B cell (primary cell): Measurements from ENCODE around the gene DMAC2. TPM values are rescaled to one million over a fixed set of nuclear protein-coding genes. Genes with fewer than 3 reads are reported as not detected.
"Not testable (repeated sequence)": the region's sequence is repeated elsewhere in the genome, so short reads cannot be mapped to it uniquely, and the experiment has no call there.

ENCODE experiments used
- ATAC-seq: fragments of 200-7000 bp; cut with Tn5 transposase; one replicate; pipeline ENCODE4 v1.10.0; 2021; ENCODE audit warnings: low read depth, mild to moderate bottlenecking, moderate number of reproducible peaks, moderate library complexity
- CTCF ChIA-PET: fragments of 350-600 bp; sonication (Branson Sonifier 250); formaldehyde crosslinking; loops from one replicate; lab custom pipeline; 2021; ENCODE audit warnings: antibody characterized with exemption, inconsistent platforms; lab: Charles Lee
- POLR2A ChIA-PET: fragments of 350-600 bp; sonication (Branson Sonifier 250); formaldehyde crosslinking; loops from one replicate; lab custom pipeline; 2021; ENCODE audit warnings: antibody characterized with exemption; lab: Charles Lee
- DNase-seq: peaks from one replicate; pipeline ENCODE4 v3.0.0; 2013
- H2AFZ ChIP-seq: 2 replicates; pipeline ENCODE4 v1.6.1; 2012; ENCODE audit warnings: mild to moderate bottlenecking, low read depth, low read length; ENCODE audit not compliant: insufficient read depth, poor library complexity, severe bottlenecking
- H3K27ac ChIP-seq, 2 donors: 1 replicate in 1 of 2; 2 replicates in 1 of 2; pipeline ENCODE4 v1.5.1; 2012 to 2013; ENCODE audit warnings: low read length in 2 of 2, mild to moderate bottlenecking in 2 of 2, moderate library complexity in 1 of 2
- H3K27me3 ChIP-seq, 4 experiments: fragments of 200-600 bp in 1 of 4; sonication (generic) in 1 of 4; replicated peaks in 1 of 4; 1 replicate in 2 of 4; 2 replicates in 2 of 4; pipeline versions ENCODE4 v1.6.1 to v1.7.0; 2013 to 2016; ENCODE audit warnings: low read length in 3 of 4, mild to moderate bottlenecking in 2 of 4, mixed read lengths in 1 of 4, moderate library complexity in 1 of 4; ENCODE audit not compliant: insufficient read depth in 4 of 4, control insufficient read depth in 3 of 4; ENCODE audit errors: control extremely low read depth in 1 of 4
- H3K36me3 ChIP-seq, 2 experiments: replicated peaks in 1 of 2; 1 replicate in 1 of 2; 2 replicates in 1 of 2; pipeline versions ENCODE4 v1.6.1 to v1.7.1; 2013; ENCODE audit warnings: low read length in 1 of 2; ENCODE audit not compliant: insufficient read depth in 2 of 2, control insufficient read depth in 1 of 2; ENCODE audit errors: control extremely low read depth in 1 of 2, extremely low read depth in 1 of 2
- H3K4me1 ChIP-seq, 2 donors: fragments of 200-600 bp in 1 of 2; sonication (generic) in 1 of 2; 1 replicate in 1 of 2; 2 replicates in 1 of 2; pipeline versions ENCODE4 v1.5.1 to v1.6.1; 2013 to 2017; ENCODE audit warnings: low read length in 2 of 2; ENCODE audit not compliant: control insufficient read depth in 2 of 2, insufficient read depth in 2 of 2
- H3K4me2 ChIP-seq: replicated peaks from 2 replicates; pipeline ENCODE3; 2012; ENCODE audit warnings: mild to moderate bottlenecking, low read depth, low read length; ENCODE audit not compliant: poor library complexity, severe bottlenecking
- H3K4me3 ChIP-seq, 5 experiments: fragments of 200-600 bp in 1 of 5; sonication (generic) in 1 of 5; 1 replicate in 3 of 5; 2 replicates in 2 of 5; pipeline versions ENCODE4 v1.5.1 to v1.7.0; 2011 to 2016; ENCODE audit warnings: low read length in 4 of 5, mild to moderate bottlenecking in 4 of 5, low read depth in 2 of 5, control low read depth in 1 of 5, moderate library complexity in 1 of 5; ENCODE audit not compliant: insufficient read depth in 1 of 5; ENCODE audit errors: control extremely low read depth in 1 of 5, extremely low read depth in 1 of 5
- H3K79me2 ChIP-seq: fragments of 200-600 bp; sonication (generic); one replicate; pipeline ENCODE4 v1.6.0; 2016; ENCODE audit warnings: low read length; ENCODE audit not compliant: control insufficient read depth, insufficient read depth
- H3K9ac ChIP-seq: fragments of 200-600 bp; sonication (generic); 2 replicates; pipeline ENCODE4 v1.6.1; 2017; ENCODE audit warnings: mild to moderate bottlenecking, low read length, moderate library complexity
- H3K9me3 ChIP-seq, 3 donors: one replicate each; pipeline versions ENCODE4 v1.6.1 to v1.7.1; 2013; ENCODE audit warnings: low read length in 2 of 3; ENCODE audit not compliant: control insufficient read depth in 2 of 3, insufficient read depth in 1 of 3; ENCODE audit errors: control extremely low read depth in 1 of 3
- H4K20me1 ChIP-seq: 2 replicates; pipeline ENCODE4 v1.6.0; 2012; ENCODE audit warnings: mild to moderate bottlenecking, low read length; ENCODE audit not compliant: insufficient read depth, control insufficient read depth, poor library complexity, severe bottlenecking
- H3K27ac Mint-ChIP-seq: one replicate; pipeline ENCODE4 v1.8.0; 2021; ENCODE audit warnings: mixed read lengths
- H3K27me3 Mint-ChIP-seq: one replicate; pipeline ENCODE4 v1.8.0; 2021; ENCODE audit warnings: mixed read lengths
- H3K4me1 Mint-ChIP-seq: one replicate; pipeline ENCODE4 v1.8.0; 2021; ENCODE audit warnings: mixed read lengths
- H3K4me3 Mint-ChIP-seq: one replicate; pipeline ENCODE4 v1.8.0; 2021; ENCODE audit warnings: mixed read lengths
- H3K9me3 Mint-ChIP-seq: one replicate; pipeline ENCODE4 v1.8.0; 2022; ENCODE audit warnings: mixed read lengths; ENCODE audit not compliant: insufficient read depth
- CTCF ChIP-seq: fragments of 200-600 bp; IDR thresholded peaks from one replicate; pipeline ENCODE4 v1.8.0; 2022; ENCODE audit warnings: antibody characterized with exemption, mild to moderate bottlenecking
- EZH2 ChIP-seq: IDR thresholded peaks from 2 replicates; pipeline ENCODE4 v1.6.1; 2012; ENCODE audit warnings: borderline replicate concordance, low read depth, mild to moderate bottlenecking, moderate library complexity, low read length; ENCODE audit not compliant: insufficient read depth, poor library complexity, severe bottlenecking
- WGBS: methylation state at CpG from one replicate; pipeline ENCODE4 v1.1.5; 2013; ENCODE audit warnings: missing lambda C conversion rate; ENCODE audit not compliant: insufficient coverage; 5-methylcytosine and 5-hydroxymethylcytosine counted together
- intact Hi-C: fragments of 100-400 bp; cut with micrococcal nuclease; formaldehyde crosslinking; loops from one replicate; pipeline ENCODE4 v1.10.0; 2022
- polyA plus RNA-seq: library from polyadenylated mRNA; depleted of rRNA; stranded (reverse); fragments of >200 nt; gene quantifications from 2 replicates; pipeline ENCODE4 v1.2.3, GENCODE V29; 2012
- total RNA-seq, 2 donors: library from RNA; stranded (reverse); fragments of 120-200 nt in 1 of 2; gene quantifications; 1 replicate in 1 of 2; 2 replicates in 1 of 2; pipeline versions ENCODE4 v1.2.3 to v1.2.4, GENCODE V29; 2013 to 2022

DMAC2 gene
- total and polyA plus RNA-seq, 2 donors (not counting 1 experiment from before 2014, with no cell fraction given) = 31.8 to 41.7 TPM

GRCh38 chr19:41436674-41436951, 3.1 kb downstream of the DMAC2 start:
- Histone ChIP-seq H2AFZ (no peak overlapping the region), H3K4me3 (no peak overlapping the region), H3K27ac (no peak overlapping the region), H3K9me3 (no peaks in the 10 kb centered on the region), H3K27me3 (no peaks in the 10 kb centered on the region), H3K9ac (no peak overlapping the region), H3K4me2 (no peak overlapping the region), H3K79me2 (peaks cover 12% of the 10 kb centered on the region), H3K36me3 (peaks cover 0 to 35% of the 10 kb centered on the region in 2 experiments), H3K4me1 (peaks cover 8 to 14% of the 10 kb centered on the region in 2 donors), H4K20me1 (no peaks in the 10 kb centered on the region)
- DNase-seq (no peak), ATAC-seq (no peak)
- intact Hi-C loops = no loop called here
- Mint-ChIP-seq H3K27ac (no peak overlapping the region), H3K9me3 (no peaks in the 10 kb centered on the region), H3K4me3 (no peak overlapping the region), H3K27me3 (no peaks in the 10 kb centered on the region), H3K4me1 (peaks cover 15% of the 10 kb centered on the region)
- ChIA-PET CTCF (interaction anchor here (0.5 to 2.7 kb wide), 6 partner anchors 118 to 1906 kb away, joined by 3 to 9 read pairs (median 4); partner anchors contain the start of gene CCDC97), POLR2A (no interaction called here)
- TF ChIP-seq EZH2 = no peak
- no peak for TF ChIP-seq CTCF

DNA sequence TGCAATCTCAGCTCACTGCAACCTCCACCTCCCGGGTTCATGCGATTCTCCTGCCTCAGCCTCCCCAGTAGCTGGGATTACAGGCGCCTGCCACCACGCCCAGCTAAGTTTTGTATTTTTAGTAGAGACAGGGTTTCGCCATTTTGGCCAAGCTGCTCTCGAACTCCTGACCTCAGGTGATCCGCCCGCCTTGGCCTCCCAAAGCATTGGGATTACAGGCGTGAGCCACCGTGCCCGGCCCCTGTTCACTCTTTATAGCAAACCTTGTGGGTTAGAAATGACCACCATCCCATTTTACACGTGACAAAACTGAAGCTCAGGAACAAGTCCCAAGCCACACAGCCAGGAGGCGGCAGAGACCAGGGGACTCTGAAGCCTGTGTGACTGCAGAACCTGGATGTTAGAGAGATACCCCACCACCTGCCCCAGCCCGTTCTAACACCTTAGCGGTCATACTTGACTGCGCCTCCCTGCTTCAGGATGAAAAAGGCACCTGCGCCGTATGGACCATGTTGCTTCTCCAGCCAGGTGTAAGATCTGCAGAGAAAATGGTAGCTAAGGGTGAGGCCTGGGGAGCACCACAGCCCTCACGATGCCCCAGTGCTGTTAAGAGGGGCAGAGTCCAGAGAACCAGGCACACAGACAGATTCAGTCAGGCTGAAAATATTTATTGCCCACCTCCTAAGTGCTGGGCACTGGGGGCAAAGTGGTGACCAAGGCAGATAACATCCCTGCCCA, 3.6 kb downstream of the DMAC2 start:
- Histone ChIP-seq H3K27me3 (no peaks in the 10 kb centered on the region), H3K4me3 (no peak overlapping the region), H3K36me3 (peaks cover 0 to 40% of the 10 kb centered on the region in 2 experiments), H3K27ac (no peak overlapping the region), H3K4me2 (no peak overlapping the region), H3K9ac (no peak overlapping the region), H4K20me1 (no peaks in the 10 kb centered on the region), H3K4me1 (peaks cover 8 to 14% of the 10 kb centered on the region in 2 donors), H3K9me3 (no peaks in the 10 kb centered on the region), H3K79me2 (peaks cover 12% of the 10 kb centered on the region), H2AFZ (no peak overlapping the region)
- POLR2A ChIA-PET = interaction anchor here (0.6 kb wide), 1 partner anchor 69 kb away, joined by 6 read pairs; no protein-coding TSS in a partner anchor
- TF ChIP-seq EZH2 (no peak), CTCF (no peak)
- Mint-ChIP-seq H3K4me3 (no peak overlapping the region), H3K27me3 (no peaks in the 10 kb centered on the region), H3K9me3 (no peaks in the 10 kb centered on the region), H3K4me1 (peaks cover 15% of the 10 kb centered on the region), H3K27ac (no peak overlapping the region)
- WGBS = 97% methylated on average over 19 of the region's 19 CpGs
- CTCF ChIA-PET = interaction anchor here (0.5 to 2.7 kb wide), 5 partner anchors 126 to 1906 kb away, joined by 3 to 9 read pairs (median 3); partner anchors contain the start of gene CCDC97
- intact Hi-C loops = no loop called here
- no peak for DNase-seq
- ATAC-seq = no peak

- ChIA-PET CTCF (interaction anchor here (2.7 kb wide), 1 partner anchor 161 kb away, joined by 9 read pairs; no protein-coding TSS in a partner anchor), POLR2A (interaction anchor here (0.6 kb wide), 1 partner anchor 68 kb away, joined by 6 read pairs; no protein-coding TSS in a partner anchor)
- H3K9ac ChIP-seq, H3K9me3 Mint-ChIP-seq, H2AFZ ChIP-seq, ATAC-seq, H3K27ac Mint-ChIP-seq, H3K27me3 ChIP-seq, H3K27me3 Mint-ChIP-seq, DNase-seq, H3K4me3 ChIP-seq, H3K27ac ChIP-seq, H4K20me1 ChIP-seq, H3K4me2 ChIP-seq, H3K4me3 Mint-ChIP-seq, H3K9me3 ChIP-seq, intact Hi-C loops: not testable (repeated sequence)
- Histone ChIP-seq H3K4me1 (peaks cover 8 to 13% of the 10 kb centered on the region in 2 donors), H3K79me2 (peaks cover 11% of the 10 kb centered on the region), H3K36me3 (peaks cover 0 to 43% of the 10 kb centered on the region in 2 experiments)
- 98% methylated on average over 9 of the region's 11 CpGs for WGBS
- H3K4me1 Mint-ChIP-seq = peaks cover 11% of the 10 kb centered on the region
Observed at GRCh38 chr19:41435376-41435775, 4.3 kb downstream of the DMAC2 start.
